ENCODE measurements around the gene HDAC4.

DNA sequence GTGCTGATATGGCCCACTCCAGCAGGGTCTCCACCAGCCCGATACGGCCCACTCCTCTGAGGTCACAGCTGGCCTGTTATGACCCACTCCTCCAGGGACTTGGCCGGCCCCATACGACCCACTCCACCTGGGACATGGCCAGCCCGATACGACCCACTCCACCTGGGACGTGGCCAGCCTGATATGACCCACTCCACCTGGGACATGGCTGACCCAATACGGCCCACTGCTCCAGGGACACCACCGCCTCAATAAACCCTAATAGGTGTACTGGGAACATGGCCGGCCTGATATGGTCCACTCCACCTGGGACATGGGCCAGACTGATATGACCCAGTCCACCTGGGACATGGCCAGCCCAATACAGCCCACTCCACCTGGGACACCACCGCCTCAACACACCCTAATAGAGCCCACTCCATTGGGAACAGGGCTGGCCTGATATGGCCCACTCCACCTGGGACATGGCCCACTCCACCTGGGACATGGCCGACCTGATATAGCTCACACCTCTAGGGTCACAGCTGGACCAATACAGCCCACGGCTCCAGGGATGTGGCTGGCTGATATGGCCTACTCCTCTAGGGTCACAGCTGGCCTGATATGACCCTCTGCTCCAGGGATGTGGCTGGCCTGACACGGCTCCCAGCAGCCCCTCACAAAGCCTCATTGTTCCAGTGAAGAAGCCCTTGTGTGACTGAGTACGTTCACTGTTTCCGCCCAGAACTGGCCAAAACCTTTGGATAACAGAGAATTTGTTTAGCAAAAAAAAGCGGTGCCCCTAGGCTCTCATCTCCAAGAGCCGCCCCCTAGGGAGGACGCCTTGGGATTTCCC lies 245.6 kb downstream of the HDAC4 start:
- TF ChIP-seq, protein P1, sequence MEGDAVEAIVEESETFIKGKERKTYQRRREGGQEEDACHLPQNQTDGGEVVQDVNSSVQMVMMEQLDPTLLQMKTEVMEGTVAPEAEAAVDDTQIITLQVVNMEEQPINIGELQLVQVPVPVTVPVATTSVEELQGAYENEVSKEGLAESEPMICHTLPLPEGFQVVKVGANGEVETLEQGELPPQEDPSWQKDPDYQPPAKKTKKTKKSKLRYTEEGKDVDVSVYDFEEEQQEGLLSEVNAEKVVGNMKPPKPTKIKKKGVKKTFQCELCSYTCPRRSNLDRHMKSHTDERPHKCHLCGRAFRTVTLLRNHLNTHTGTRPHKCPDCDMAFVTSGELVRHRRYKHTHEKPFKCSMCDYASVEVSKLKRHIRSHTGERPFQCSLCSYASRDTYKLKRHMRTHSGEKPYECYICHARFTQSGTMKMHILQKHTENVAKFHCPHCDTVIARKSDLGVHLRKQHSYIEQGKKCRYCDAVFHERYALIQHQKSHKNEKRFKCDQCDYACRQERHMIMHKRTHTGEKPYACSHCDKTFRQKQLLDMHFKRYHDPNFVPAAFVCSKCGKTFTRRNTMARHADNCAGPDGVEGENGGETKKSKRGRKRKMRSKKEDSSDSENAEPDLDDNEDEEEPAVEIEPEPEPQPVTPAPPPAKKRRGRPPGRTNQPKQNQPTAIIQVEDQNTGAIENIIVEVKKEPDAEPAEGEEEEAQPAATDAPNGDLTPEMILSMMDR (IDR thresholded peaks at IDR 0.05), result no peak
- TF ChIP-seq ZFX (IDR thresholded peaks at IDR 0.05; ENCODE audit: borderline replicate concordance), result no peak

Measured in 22Rv1 (cell line).